RWPE2 (cell line): ENCODE results near the gene SPAAR.
A peak's percentile ranks its signal among the peaks of the same experiment; 100 is the strongest.

Experiments used
- ATAC-seq: fragments of 200-7000 bp; cut with Tn5 transposase; 3 replicates; pipeline ENCODE4 v1.9.1; 2021; ENCODE audit warnings: low read depth
- DNase-seq: peaks from one replicate; pipeline ENCODE4 v3.0.0-alpha.2; 2020; ENCODE audit warnings: low spot score
- H3K27ac ChIP-seq: fragments of 450-650 bp; 2 replicates; pipeline ENCODE4 v1.5.1; 2017; ENCODE audit warnings: mild to moderate bottlenecking; ENCODE audit not compliant: poor library complexity, severe bottlenecking
- H3K27me3 ChIP-seq: fragments of 250-450 bp; sonication (Bioruptor Pico); 2 replicates; pipeline ENCODE4 v1.5.1; 2021; ENCODE audit warnings: mild to moderate bottlenecking, moderate library complexity; ENCODE audit not compliant: insufficient read depth, poor library complexity, severe bottlenecking
- H3K36me3 ChIP-seq: fragments of 250-450 bp; sonication (Bioruptor Pico); 2 replicates; pipeline ENCODE4 v1.5.1; 2020; ENCODE audit warnings: low read depth, mild to moderate bottlenecking, moderate library complexity
- H3K4me1 ChIP-seq: fragments of 250-450 bp; sonication (Bioruptor Pico); 2 replicates; pipeline ENCODE4 v1.5.1; 2021; ENCODE audit warnings: mild to moderate bottlenecking, moderate library complexity; ENCODE audit not compliant: insufficient read depth, poor library complexity, severe bottlenecking
- H3K4me3 ChIP-seq: fragments of 250-450 bp; sonication (Bioruptor Pico); 2 replicates; pipeline ENCODE4 v1.5.1; 2021; ENCODE audit warnings: mild to moderate bottlenecking, moderate library complexity; ENCODE audit not compliant: severe bottlenecking
- H3K9me3 ChIP-seq: fragments of 250-450 bp; sonication (Bioruptor Pico); 2 replicates; pipeline ENCODE4 v1.5.1; 2021; ENCODE audit warnings: mild to moderate bottlenecking, moderate library complexity; ENCODE audit not compliant: severe bottlenecking
- CTCF ChIP-seq: fragments of 450-650 bp; IDR thresholded peaks from one replicate; pipeline ENCODE4 v1.5.1; 2017; ENCODE audit warnings: mild to moderate bottlenecking, moderate library complexity; ENCODE audit not compliant: poor library complexity, severe bottlenecking

The SPAAR gene

GRCh38 chr9:35945341-35946018, 36.2 kb downstream of the SPAAR start:
- H3K4me3 ChIP-seq = no peak overlapping the region
- DNase-seq (no peak), ATAC-seq (peak; percentile 58; the same call in 1 of the 3 replicates)
- H3K4me1 ChIP-seq = peaks cover 3% of the 10 kb centered on the region
- no peaks in the 10 kb centered on the region for H3K9me3 ChIP-seq
- no peaks in the 10 kb centered on the region for H3K27me3 ChIP-seq
- TF ChIP-seq CTCF = peak; percentile 83
- H3K27ac ChIP-seq = no peak overlapping the region
- no peaks in the 10 kb centered on the region for H3K36me3 ChIP-seq

GRCh38 chr9:35948451-35948850, 39.2 kb downstream of the SPAAR start:
- TF ChIP-seq CTCF = no peak
- Histone ChIP-seq H3K4me1 (peaks cover 8% of the 10 kb centered on the region), H3K4me3 (no peak overlapping the region), H3K9me3 (no peaks in the 10 kb centered on the region), H3K27ac (no peak overlapping the region), H3K36me3 (no peaks in the 10 kb centered on the region), H3K27me3 (no peaks in the 10 kb centered on the region)
- DNase-seq = no peak
- ATAC-seq = no peak

- no peak for TF ChIP-seq CTCF
- ATAC-seq (no peak), DNase-seq (no peak)
- Histone ChIP-seq H3K4me3 (no peak overlapping the region), H3K9me3 (no peaks in the 10 kb centered on the region), H3K27ac (no peak overlapping the region), H3K4me1 (peaks cover 8% of the 10 kb centered on the region), H3K36me3 (no peaks in the 10 kb centered on the region), H3K27me3 (no peaks in the 10 kb centered on the region)
These were observed 39.6 kb downstream of the SPAAR start for GRCh38 chr9:35948901-35949318.

GRCh38 chr9:35951736-35952135, 42.4 kb downstream of the SPAAR start:
- Histone ChIP-seq H3K27me3 (no peaks in the 10 kb centered on the region), H3K27ac (peak overlapping the region; percentile 36), H3K4me3 (no peak overlapping the region), H3K4me1 (peaks cover 6% of the 10 kb centered on the region), H3K9me3 (no peaks in the 10 kb centered on the region), H3K36me3 (no peaks in the 10 kb centered on the region)
- DNase-seq = no peak
- no peak for TF ChIP-seq CTCF
- ATAC-seq = peak; percentile 72; the same call in 2 of the 3 replicates

- Histone ChIP-seq H3K36me3 (no peaks in the 10 kb centered on the region), H3K4me1 (peaks cover 6% of the 10 kb centered on the region), H3K9me3 (no peaks in the 10 kb centered on the region), H3K27ac (peak overlapping the region; percentile 36), H3K4me3 (no peak overlapping the region), H3K27me3 (no peaks in the 10 kb centered on the region)
- ATAC-seq (no peak), DNase-seq (no peak)
- no peak for TF ChIP-seq CTCF
These were observed 43.4 kb downstream of the SPAAR start for GRCh38 chr9:35952526-35953191.
